OCI-LY7 (cell line): Measurements from ENCODE around the gene COL4A4. TPM values are rescaled to one million over a fixed set of nuclear protein-coding genes. Genes with fewer than 3 reads are reported as not detected.

Experiments
- BruUV-seq: library from RNA; stranded (reverse); fragments of 400-500 nt; replicated peaks from 2 replicates; lab custom pipeline; 2021; lab: Mats Ljungman, UMichigan
- CTCF ChIA-PET: fragments of 300-600 bp; sonication (Branson Sonifier 250); formaldehyde crosslinking; loops from one replicate; lab custom pipeline; 2022; ENCODE audit warnings: antibody characterized with exemption; ENCODE audit not compliant: unreplicated experiment; lab: Charles Lee
- POLR2A ChIA-PET: fragments of 300-600 bp; sonication (Branson Sonifier 250); formaldehyde crosslinking; loops from one replicate; lab custom pipeline; 2022; ENCODE audit warnings: antibody characterized with exemption; lab: Charles Lee
- DNase-seq: peaks from one replicate; pipeline ENCODE4 v3.0.0-alpha.2; 2015; ENCODE audit warnings: low spot score
- H2AFZ ChIP-seq: fragments of 200-600 bp; sonication (generic), shearing (Covaris generic); 2 replicates; pipeline ENCODE4 v1.6.1; 2014; ENCODE audit warnings: mild to moderate bottlenecking, antibody characterized with exemption, low read length, moderate library complexity
- H3K27ac ChIP-seq: fragments of 200-600 bp; sonication (generic); 2 replicates; pipeline ENCODE4 v1.5.1; 2014; ENCODE audit warnings: mixed run types, low read depth, mild to moderate bottlenecking, moderate library complexity, low read length, inconsistent platforms; ENCODE audit not compliant: poor library complexity, severe bottlenecking
- H3K36me3 ChIP-seq: fragments of 200-600 bp; sonication (generic); 2 replicates; pipeline ENCODE4 v1.6.1; 2014; ENCODE audit warnings: mild to moderate bottlenecking, antibody characterized with exemption, low read length, moderate library complexity, mixed read lengths; ENCODE audit not compliant: insufficient read depth
- H3K4me1 ChIP-seq: fragments of 200-600 bp; sonication (generic); 2 replicates; pipeline ENCODE4 v1.5.1; 2014; ENCODE audit warnings: mild to moderate bottlenecking, low read length; ENCODE audit not compliant: insufficient read depth, poor library complexity, severe bottlenecking
- H3K4me2 ChIP-seq: fragments of 200-600 bp; sonication (generic); 2 replicates; pipeline ENCODE4 v1.6.1; 2014; ENCODE audit warnings: mild to moderate bottlenecking, low read length
- H3K4me3 ChIP-seq: fragments of 200-600 bp; sonication (generic); 2 replicates; pipeline ENCODE4 v1.5.1; 2014; ENCODE audit warnings: mild to moderate bottlenecking, low read depth, low read length; ENCODE audit not compliant: poor library complexity, severe bottlenecking
- H3K79me2 ChIP-seq: fragments of 200-600 bp; sonication (generic); 2 replicates; pipeline ENCODE4 v1.6.1; 2016; ENCODE audit warnings: low read depth, mild to moderate bottlenecking, low read length, moderate library complexity, mixed read lengths; ENCODE audit not compliant: insufficient read depth
- H3K9me2 ChIP-seq: fragments of 200-600 bp; sonication (generic); 2 replicates; pipeline ENCODE4 v1.6.1; 2016; ENCODE audit warnings: mild to moderate bottlenecking, low read length, mixed read lengths; ENCODE audit not compliant: insufficient read depth
- H3K9me3 ChIP-seq: fragments of 200-600 bp; sonication (generic); 2 replicates; pipeline ENCODE4 v1.6.1; 2014; ENCODE audit warnings: mild to moderate bottlenecking, mixed run types, low read length, mixed read lengths
- H4K20me1 ChIP-seq: fragments of 200-600 bp; sonication (generic); 2 replicates; pipeline ENCODE4 v1.6.1; 2014; ENCODE audit warnings: mild to moderate bottlenecking, antibody characterized with exemption, low read length, moderate library complexity, mixed read lengths; ENCODE audit not compliant: insufficient read depth
- CTCF ChIP-seq: fragments of 200-600 bp; sonication (generic); conservative IDR thresholded peaks from 2 replicates; pipeline ENCODE4 v1.5.1; 2014; ENCODE audit warnings: mild to moderate bottlenecking, antibody characterized with exemption, low read length, moderate library complexity, mixed read lengths
- EZH2phosphoT487 ChIP-seq: fragments of 200-600 bp; sonication (generic); IDR thresholded peaks from 2 replicates; pipeline ENCODE4 v1.6.1; 2018; ENCODE audit warnings: low read depth, borderline replicate concordance, mild to moderate bottlenecking, mixed run types, antibody characterized with exemption, low read length, moderate library complexity, mixed read lengths
- intact Hi-C: fragments of 100-400 bp; cut with micrococcal nuclease; formaldehyde crosslinking; loops from one replicate; pipeline ENCODE4 v1.10.0; 2022; ENCODE audit not compliant: unreplicated experiment
- total RNA-seq, 2 experiments: library from RNA; depleted of rRNA in 1 of 2; stranded (reverse); fragments of >200 nt in 1 of 2; shearing (Covaris generic) in 1 of 2; gene quantifications; 2 replicates each; pipeline ENCODE4 v1.2.3, GENCODE V29; 2014 to 2022

The COL4A4 gene
- total RNA-seq, 2 experiments from 2014 or later: 0.16 to 7.0 TPM

DNA sequence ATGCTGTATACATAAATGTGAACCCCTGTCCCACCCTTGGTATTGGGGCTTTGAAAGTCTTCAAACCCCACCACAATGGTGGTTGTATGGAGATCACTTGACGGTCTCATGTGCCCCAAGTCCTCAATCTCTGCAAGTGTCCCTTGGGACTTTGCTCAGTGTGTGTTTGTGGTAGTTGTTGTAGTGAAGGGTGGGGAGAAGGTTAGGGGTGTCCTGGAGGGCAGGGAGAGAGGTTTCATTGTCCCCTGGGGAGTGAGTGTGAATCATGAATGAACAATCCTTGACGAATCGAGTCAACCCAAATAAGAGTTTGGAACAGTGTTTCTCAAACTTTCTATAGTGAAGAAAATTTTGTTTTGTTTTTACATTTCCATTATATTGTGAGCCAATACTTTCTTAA is 28.5 kb upstream of the COL4A4 start:
- CTCF ChIA-PET: no interaction called here
- H3K79me2 ChIP-seq: no peaks in the 10 kb centered on the region
- no peak overlapping the region for H3K27ac ChIP-seq
- no peak overlapping the region for H3K4me3 ChIP-seq
- H4K20me1 ChIP-seq: no peaks in the 10 kb centered on the region
- intact Hi-C loops: no loop called here
- H3K4me2 ChIP-seq: no peak overlapping the region
- H3K36me3 ChIP-seq: no peaks in the 10 kb centered on the region
- TF ChIP-seq CTCF (no peak), EZH2phosphoT487 (no peak)
- no peaks in the 10 kb centered on the region for H3K9me2 ChIP-seq
- H3K9me3 ChIP-seq: no peaks in the 10 kb centered on the region
- H3K4me1 ChIP-seq: no peaks in the 10 kb centered on the region
- DNase-seq: no peak
- H2AFZ ChIP-seq: no peak overlapping the region
- POLR2A ChIA-PET: interaction anchor here (0.6 kb wide), 1 partner anchor 378 kb away, joined by 3 read pairs; no protein-coding TSS in a partner anchor
- no TSS peak for BruUV-seq

GRCh38 chr2:227191367-227191766 is 27.4 kb upstream of the COL4A4 start:
- intact Hi-C loops: no loop called here
- H3K9me3 ChIP-seq: no peaks in the 10 kb centered on the region
- H3K4me1 ChIP-seq: no peaks in the 10 kb centered on the region
- CTCF ChIA-PET: no interaction called here
- no peaks in the 10 kb centered on the region for H3K9me2 ChIP-seq
- POLR2A ChIA-PET: interaction anchor here (0.7 kb wide), 1 partner anchor 276 kb away, joined by 4 read pairs; no protein-coding TSS in a partner anchor
- no peak overlapping the region for H2AFZ ChIP-seq
- DNase-seq: no peak
- TF ChIP-seq EZH2phosphoT487: no peak
- no peak for TF ChIP-seq CTCF
- no TSS peak for BruUV-seq
- H3K4me2 ChIP-seq: no peak overlapping the region
- no peaks in the 10 kb centered on the region for H3K79me2 ChIP-seq
- no peak overlapping the region for H3K27ac ChIP-seq
- no peaks in the 10 kb centered on the region for H4K20me1 ChIP-seq
- H3K36me3 ChIP-seq: no peaks in the 10 kb centered on the region
- no peak overlapping the region for H3K4me3 ChIP-seq

DNA sequence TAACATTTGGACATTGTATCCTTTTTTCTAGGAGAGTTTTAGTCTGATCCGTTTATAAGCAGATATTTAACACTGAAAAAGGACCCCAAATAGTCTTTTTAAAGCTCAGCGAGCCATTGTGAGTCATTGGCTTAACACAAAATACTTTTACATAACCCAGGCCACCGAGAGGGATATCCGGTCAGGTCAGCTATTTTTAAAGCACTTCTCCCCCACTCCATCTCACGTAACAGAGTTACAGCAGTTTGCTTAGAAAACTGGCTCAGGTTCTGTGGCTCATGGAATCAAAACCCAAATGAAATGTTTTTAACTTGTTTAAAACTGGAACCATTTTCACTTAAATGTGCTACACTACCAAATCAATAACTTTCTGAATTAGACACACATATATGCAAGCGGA is 24.3 kb upstream of the COL4A4 start:
- TF ChIP-seq EZH2phosphoT487 (no peak), CTCF (no peak)
- Histone ChIP-seq H4K20me1 (no peaks in the 10 kb centered on the region), H2AFZ (no peak overlapping the region), H3K27ac (no peak overlapping the region), H3K79me2 (no peaks in the 10 kb centered on the region), H3K4me2 (no peak overlapping the region), H3K36me3 (no peaks in the 10 kb centered on the region), H3K9me2 (no peaks in the 10 kb centered on the region), H3K4me3 (no peak overlapping the region), H3K9me3 (no peaks in the 10 kb centered on the region), H3K4me1 (no peaks in the 10 kb centered on the region)
- intact Hi-C loops: no loop called here
- no TSS peak for BruUV-seq
- no peak for DNase-seq
- CTCF ChIA-PET: no interaction called here
- POLR2A ChIA-PET: interaction anchor here (1.3 kb wide), 1 partner anchor 7 kb away, joined by 3 read pairs; no protein-coding TSS in a partner anchor
